ENCODE results near the gene NOVA1.
A peak's percentile ranks its signal among the peaks of the same experiment; 100 is the strongest.
"Not testable (repeated sequence)": the region's sequence is repeated elsewhere in the genome, so short reads cannot be mapped to it uniquely, and the experiment has no call there.

The NOVA1 gene

GRCh38 chr14:26597589-26598080 lies at the start of gene NOVA1:
TSS of gene NOVA1 (minus strand) at chr14:26598033. CDS start at chr14:26597436, 597 bp downstream.
- H3K4me3 ChIP-seq (ENCODE audit: low read depth, low read length), result peak within 1 kb of the TSS; percentile 61
- no peak for DNase-seq (ENCODE audit: low read depth)
- no peak for TF ChIP-seq CTCF (IDR thresholded peaks at IDR 0.05; ENCODE audit: control insufficient read depth, extremely low read depth, insufficient read depth)

- peak; percentile 25; the same call in 1 of the 2 replicates for TF ChIP-seq CTCF (IDR thresholded peaks at IDR 0.05; ENCODE audit: control insufficient read depth, extremely low read depth, insufficient read depth)
- not testable (repeated sequence) for H3K4me3 ChIP-seq (ENCODE audit: low read depth, low read length); DNase-seq (ENCODE audit: low read depth)
These were observed 47.2 kb upstream of the NOVA1 start for GRCh38 chr14:26645057-26645456.

- no peak for TF ChIP-seq CTCF (IDR thresholded peaks at IDR 0.05; ENCODE audit: control insufficient read depth, extremely low read depth, insufficient read depth)
- no peak overlapping the region for H3K4me3 ChIP-seq (ENCODE audit: low read depth, low read length)
- DNase-seq (ENCODE audit: low read depth), result no peak
These were observed 38.7 kb upstream of the NOVA1 start for GRCh38 chr14:26636561-26636960.

GRCh38 chr14:26634946-26635345 lies 37.1 kb upstream of the NOVA1 start:
- DNase-seq (ENCODE audit: low read depth), result not testable (repeated sequence)
- H3K4me3 ChIP-seq (ENCODE audit: low read depth, low read length), result 0 out of 2 replicates have a peak overlapping the region, but pooled peaks have one; percentile 15

- H3K4me3 ChIP-seq (ENCODE audit: low read depth, low read length), result no peak overlapping the region
- no peak for DNase-seq (ENCODE audit: low read depth)
- TF ChIP-seq CTCF (IDR thresholded peaks at IDR 0.05; ENCODE audit: control insufficient read depth, extremely low read depth, insufficient read depth), result no peak
These were observed 28.4 kb upstream of the NOVA1 start for GRCh38 chr14:26626256-26626655.

- DNase-seq (ENCODE audit: low read depth), result no peak
- H3K4me3 ChIP-seq (ENCODE audit: low read depth, low read length), result no peak overlapping the region
- no peak for TF ChIP-seq CTCF (IDR thresholded peaks at IDR 0.05; ENCODE audit: control insufficient read depth, extremely low read depth, insufficient read depth)
These were observed 24.8 kb upstream of the NOVA1 start for GRCh38 chr14:26622611-26623010.

GRCh38 chr14:26621807-26622560 lies 24.2 kb upstream of the NOVA1 start:
- DNase-seq (ENCODE audit: low read depth), result no peak
- no peak overlapping the region for H3K4me3 ChIP-seq (ENCODE audit: low read depth, low read length)
- no peak for TF ChIP-seq CTCF (IDR thresholded peaks at IDR 0.05; ENCODE audit: control insufficient read depth, extremely low read depth, insufficient read depth)
